ENCODE measurements around the gene GPR55. TPM values are rescaled to one million over a fixed set of nuclear protein-coding genes. Genes with fewer than 3 reads are reported as not detected.
A peak's percentile ranks its signal among the peaks of the same experiment; 100 is the strongest.

GPR55 gene
- total RNA-seq, 1 experiment from 2014 or later, result not detected

DNA sequence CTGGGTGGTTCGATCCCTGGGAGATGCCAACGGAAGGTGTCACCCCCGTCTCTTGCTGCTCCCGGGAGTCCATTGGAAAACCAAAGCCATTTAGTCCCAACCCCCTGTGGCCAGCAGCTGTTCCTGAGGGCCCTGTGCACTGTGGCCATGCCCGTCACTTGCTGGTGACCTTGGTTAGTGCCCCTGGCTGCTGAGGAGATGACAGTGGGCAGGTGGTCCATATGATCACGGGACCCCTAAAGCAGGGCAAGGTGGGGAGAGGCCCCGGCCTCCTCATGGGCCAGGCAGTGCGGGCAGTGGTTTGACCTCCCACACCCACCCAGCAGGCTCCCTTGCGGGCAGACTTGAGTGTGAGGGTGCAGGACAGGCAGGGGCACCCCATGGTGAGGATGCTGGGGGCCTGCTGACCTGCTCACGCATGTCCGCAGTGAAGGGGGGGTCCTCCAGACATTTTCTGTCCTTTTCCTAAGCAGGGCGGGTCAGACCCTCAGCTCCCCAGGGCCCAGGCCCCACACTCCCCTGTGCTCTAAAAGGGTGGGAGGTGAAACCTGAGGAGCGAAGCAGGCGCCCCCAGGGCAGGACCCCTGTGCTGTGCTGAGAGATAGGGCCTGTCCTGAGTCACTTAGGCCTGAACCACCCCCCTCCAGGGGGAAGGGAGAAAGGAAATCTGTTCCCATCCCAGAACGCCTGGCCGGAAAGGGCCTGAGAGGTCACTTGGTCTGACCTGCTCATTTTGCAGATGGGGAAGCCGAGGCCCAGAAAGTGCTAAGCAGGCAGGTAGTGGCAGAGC, 53.5 kb downstream of the GPR55 start:
- H3K4me3 ChIP-seq (ENCODE audit: insufficient read depth, low read depth, low read length), result no peak overlapping the region
- no peaks in the 10 kb centered on the region for H3K27me3 ChIP-seq (ENCODE audit: control insufficient read depth, insufficient read depth, low read length)
- H3K36me3 ChIP-seq (replicated peaks; ENCODE audit: control insufficient read depth, insufficient read depth, low read length), result peaks cover 30% of the 10 kb centered on the region
- peak; percentile 35 for DNase-seq

DNA sequence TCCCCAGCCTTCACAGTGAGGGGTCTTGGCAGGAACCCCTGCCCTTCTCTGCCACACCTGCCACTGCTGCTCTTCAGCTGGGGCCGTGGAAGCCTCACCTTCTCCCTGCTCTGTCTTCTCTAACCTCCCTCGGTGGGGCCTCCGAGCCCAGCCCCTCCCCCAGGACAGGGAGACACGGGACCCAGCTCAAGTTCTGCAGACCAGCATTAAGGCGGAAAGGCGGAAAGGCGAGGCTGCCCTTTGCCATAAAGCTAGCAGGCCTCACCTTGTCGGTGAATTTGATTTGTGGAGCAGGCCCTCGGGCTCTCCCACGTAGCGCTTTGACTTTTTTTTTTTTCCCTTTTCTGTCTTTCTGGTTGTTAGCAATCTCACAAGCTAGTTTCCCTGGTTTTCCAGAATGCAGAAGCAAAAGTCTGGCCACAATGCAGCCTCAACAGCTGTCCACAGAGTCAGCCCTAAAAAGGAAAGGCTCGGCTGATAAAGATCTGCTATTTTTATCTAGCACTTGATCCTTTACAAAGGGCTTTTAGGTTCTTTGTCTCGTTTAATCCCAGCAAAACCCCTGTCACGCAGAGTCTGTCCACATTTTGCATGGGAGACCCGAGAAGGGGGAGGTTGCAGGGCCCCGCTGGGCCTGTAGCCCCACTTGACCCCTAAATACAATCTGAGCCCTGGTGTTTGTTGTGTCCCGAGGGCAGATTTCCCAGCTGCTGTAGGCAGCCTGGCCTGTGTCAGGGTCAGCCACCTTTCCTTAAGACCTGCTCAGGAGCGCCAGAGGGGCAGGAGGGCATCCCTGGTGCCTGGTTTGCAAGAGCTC, 54.3 kb downstream of the GPR55 start:
- H3K4me3 ChIP-seq (ENCODE audit: insufficient read depth, low read depth, low read length), result no peak overlapping the region
- peak; percentile 53 for DNase-seq
- H3K36me3 ChIP-seq (replicated peaks; ENCODE audit: control insufficient read depth, insufficient read depth, low read length), result peaks cover 24% of the 10 kb centered on the region
- no peaks in the 10 kb centered on the region for H3K27me3 ChIP-seq (ENCODE audit: control insufficient read depth, insufficient read depth, low read length)

DNA sequence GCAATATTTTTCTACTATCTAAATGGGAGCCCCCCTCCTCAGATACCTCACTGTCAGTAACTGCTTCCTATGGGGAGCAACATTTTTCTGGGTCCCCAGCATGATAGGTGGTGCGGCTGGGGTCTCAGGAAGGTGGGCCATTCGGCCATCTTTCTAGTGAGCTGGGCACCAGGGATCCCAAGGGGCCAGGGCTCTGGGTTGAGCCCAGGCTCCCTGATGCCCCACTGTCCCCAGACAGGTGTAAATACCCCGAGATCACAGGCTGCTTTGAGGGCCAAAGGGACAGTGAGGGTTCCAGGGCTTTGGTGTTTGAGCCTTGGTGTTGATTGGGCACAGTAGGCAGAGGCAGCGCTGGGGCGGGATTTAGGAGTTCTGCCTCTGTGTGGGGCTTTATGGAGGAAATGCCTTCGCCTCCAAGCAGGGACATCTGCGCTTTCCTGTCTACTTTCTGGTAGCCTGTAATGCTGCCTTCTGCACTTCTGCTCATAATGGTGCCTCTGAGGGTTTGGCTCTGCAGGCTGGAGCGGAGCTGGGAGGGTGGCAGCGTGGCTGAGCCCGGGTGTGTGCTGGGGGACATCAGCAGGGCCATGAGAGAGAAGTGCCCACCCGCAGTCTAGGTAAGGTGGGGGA, 55.0 kb downstream of the GPR55 start:
- Histone ChIP-seq H3K27me3 (ENCODE audit: control insufficient read depth, insufficient read depth, low read length) (no peaks in the 10 kb centered on the region), H3K4me3 (ENCODE audit: insufficient read depth, low read depth, low read length) (no peak overlapping the region), H3K36me3 (replicated peaks; ENCODE audit: control insufficient read depth, insufficient read depth, low read length) (peaks cover 19% of the 10 kb centered on the region)
- peak; percentile 28 for DNase-seq

- DNase-seq, result peak; percentile 67
- H3K27me3 ChIP-seq (ENCODE audit: control insufficient read depth, insufficient read depth, low read length), result no peaks in the 10 kb centered on the region
- H3K36me3 ChIP-seq (replicated peaks; ENCODE audit: control insufficient read depth, insufficient read depth, low read length), result peaks cover 16% of the 10 kb centered on the region
- H3K4me3 ChIP-seq (ENCODE audit: insufficient read depth, low read depth, low read length), result peak overlapping the region; percentile 12; the same call in 1 of the 2 replicates
Observed at GRCh38 chr2:230868947-230869913, 55.8 kb downstream of the GPR55 start.

GRCh38 chr2:230868161-230868946, 56.7 kb downstream of the GPR55 start:
- DNase-seq, result peak; percentile 87
- peak overlapping the region; percentile 12; the same call in 1 of the 2 replicates for H3K4me3 ChIP-seq (ENCODE audit: insufficient read depth, low read depth, low read length)
- H3K27me3 ChIP-seq (ENCODE audit: control insufficient read depth, insufficient read depth, low read length), result no peaks in the 10 kb centered on the region
- peaks cover 8% of the 10 kb centered on the region for H3K36me3 ChIP-seq (replicated peaks; ENCODE audit: control insufficient read depth, insufficient read depth, low read length)

GRCh38 chr2:230866756-230867523, 58.1 kb downstream of the GPR55 start:
- Histone ChIP-seq H3K27me3 (ENCODE audit: control insufficient read depth, insufficient read depth, low read length) (no peaks in the 10 kb centered on the region), H3K36me3 (replicated peaks; ENCODE audit: control insufficient read depth, insufficient read depth, low read length) (peaks cover 4% of the 10 kb centered on the region), H3K4me3 (ENCODE audit: insufficient read depth, low read depth, low read length) (peak overlapping the region; percentile 92; the same call in 1 of the 2 replicates)
- peak; percentile 50 for DNase-seq

GRCh38 chr2:230865766-230866755, 59.0 kb downstream of the GPR55 start:
- H3K4me3 ChIP-seq (ENCODE audit: insufficient read depth, low read depth, low read length), result peak overlapping the region; percentile 92
- no peaks in the 10 kb centered on the region for H3K27me3 ChIP-seq (ENCODE audit: control insufficient read depth, insufficient read depth, low read length)
- DNase-seq, result peak; percentile 89
- H3K36me3 ChIP-seq (replicated peaks; ENCODE audit: control insufficient read depth, insufficient read depth, low read length), result peaks cover 4% of the 10 kb centered on the region

- peak; percentile 87 for DNase-seq
- Histone ChIP-seq H3K27me3 (ENCODE audit: control insufficient read depth, insufficient read depth, low read length) (no peaks in the 10 kb centered on the region), H3K36me3 (replicated peaks; ENCODE audit: control insufficient read depth, insufficient read depth, low read length) (peaks cover 2% of the 10 kb centered on the region), H3K4me3 (ENCODE audit: insufficient read depth, low read depth, low read length) (peak overlapping the region; percentile 92)
Observed at GRCh38 chr2:230865307-230865765, 59.7 kb downstream of the GPR55 start.

- peak; percentile 94 for DNase-seq
- peaks cover 2% of the 10 kb centered on the region for H3K36me3 ChIP-seq (replicated peaks; ENCODE audit: control insufficient read depth, insufficient read depth, low read length)
- H3K27me3 ChIP-seq (ENCODE audit: control insufficient read depth, insufficient read depth, low read length), result no peaks in the 10 kb centered on the region
- H3K4me3 ChIP-seq (ENCODE audit: insufficient read depth, low read depth, low read length), result peak within 1 kb of the TSS; percentile 92
Observed at GRCh38 chr2:230864605-230865306, 60.3 kb downstream of the GPR55 start, which contains the start of gene ITM2C. TSS of gene ITM2C (plus strand) at chr2:230864942. CDS start at chr2:230865026, 84 bp downstream.

DNA sequence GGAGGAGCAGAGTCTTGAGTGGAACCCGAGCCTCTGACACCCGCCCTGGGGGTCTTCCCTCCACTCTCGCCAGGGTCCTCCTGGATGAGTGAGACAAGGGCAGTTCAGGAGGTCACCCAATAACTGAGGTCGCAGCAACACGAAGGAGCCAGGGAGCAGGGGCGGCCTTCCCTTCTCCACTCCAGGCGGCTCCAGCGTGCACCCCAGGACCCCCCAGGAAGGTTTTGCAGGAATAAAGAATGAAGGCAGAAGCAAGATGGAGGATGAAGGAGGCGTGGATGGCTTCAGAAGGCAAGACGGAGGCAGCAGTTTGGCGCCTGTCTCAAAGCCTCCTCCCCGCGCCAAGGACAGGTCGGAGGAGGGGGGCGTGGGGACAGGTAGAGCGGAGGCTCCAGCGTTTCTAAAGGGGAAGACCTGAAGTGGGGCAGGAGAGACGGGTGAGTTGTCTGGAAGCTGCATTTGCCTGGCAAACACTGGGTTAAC, 60.9 kb downstream of the GPR55 start:
- H3K27me3 ChIP-seq (ENCODE audit: control insufficient read depth, insufficient read depth, low read length), result no peaks in the 10 kb centered on the region
- DNase-seq, result no peak
- H3K36me3 ChIP-seq (replicated peaks; ENCODE audit: control insufficient read depth, insufficient read depth, low read length), result peaks cover 1% of the 10 kb centered on the region
- H3K4me3 ChIP-seq (ENCODE audit: insufficient read depth, low read depth, low read length), result peak overlapping the region; percentile 92
